GM13976 (cell line): ENCODE results near the gene CACNA1A.

Experiments
- DNase-seq: peaks from one replicate; pipeline ENCODE4 v3.0.0; 2012; ENCODE audit warnings: low spot score
- in situ Hi-C: fragments of 300-500 bp; cut with MboI; formaldehyde crosslinking; loops from one replicate; pipeline ENCODE4 v1.12.0; 2022; ENCODE audit warnings: low sequenced_read_pairs, mixed read lengths, inconsistent platforms; ENCODE audit not compliant: unreplicated experiment
- TF ChIP-seq, protein P1 (sequence below): IDR thresholded peaks from 2 replicates; pipeline ENCODE4 v1.5.1; 2012; ENCODE audit warnings: borderline replicate concordance, mild to moderate bottlenecking; ENCODE audit not compliant: insufficient read depth; ENCODE audit errors: extremely low read depth, missing control alignments, control extremely low read depth

Gene CACNA1A

DNA sequence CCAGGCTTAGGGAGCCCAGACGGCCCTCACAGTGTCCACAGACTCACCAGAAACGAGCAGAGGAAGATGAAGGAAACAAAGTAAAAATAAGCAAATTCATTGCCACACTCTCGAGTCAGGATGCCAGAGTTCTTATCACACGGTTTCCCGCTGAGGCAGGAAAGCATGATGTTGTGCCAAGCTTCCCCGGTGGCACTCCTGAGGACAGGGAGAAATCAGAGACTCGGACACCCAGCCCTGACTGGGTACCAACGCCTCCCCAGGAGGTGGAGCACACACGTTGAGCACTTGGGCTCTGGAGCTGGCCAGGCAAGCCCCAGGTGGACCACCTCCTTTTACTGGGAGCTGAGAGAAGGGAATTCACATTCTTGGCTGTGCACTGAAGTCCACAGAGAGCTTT is 274.6 kb downstream of the CACNA1A start:
- in situ Hi-C loops = no loop called here
- TF ChIP-seq, protein P1, sequence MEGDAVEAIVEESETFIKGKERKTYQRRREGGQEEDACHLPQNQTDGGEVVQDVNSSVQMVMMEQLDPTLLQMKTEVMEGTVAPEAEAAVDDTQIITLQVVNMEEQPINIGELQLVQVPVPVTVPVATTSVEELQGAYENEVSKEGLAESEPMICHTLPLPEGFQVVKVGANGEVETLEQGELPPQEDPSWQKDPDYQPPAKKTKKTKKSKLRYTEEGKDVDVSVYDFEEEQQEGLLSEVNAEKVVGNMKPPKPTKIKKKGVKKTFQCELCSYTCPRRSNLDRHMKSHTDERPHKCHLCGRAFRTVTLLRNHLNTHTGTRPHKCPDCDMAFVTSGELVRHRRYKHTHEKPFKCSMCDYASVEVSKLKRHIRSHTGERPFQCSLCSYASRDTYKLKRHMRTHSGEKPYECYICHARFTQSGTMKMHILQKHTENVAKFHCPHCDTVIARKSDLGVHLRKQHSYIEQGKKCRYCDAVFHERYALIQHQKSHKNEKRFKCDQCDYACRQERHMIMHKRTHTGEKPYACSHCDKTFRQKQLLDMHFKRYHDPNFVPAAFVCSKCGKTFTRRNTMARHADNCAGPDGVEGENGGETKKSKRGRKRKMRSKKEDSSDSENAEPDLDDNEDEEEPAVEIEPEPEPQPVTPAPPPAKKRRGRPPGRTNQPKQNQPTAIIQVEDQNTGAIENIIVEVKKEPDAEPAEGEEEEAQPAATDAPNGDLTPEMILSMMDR = no peak
- DNase-seq = no peak

DNA sequence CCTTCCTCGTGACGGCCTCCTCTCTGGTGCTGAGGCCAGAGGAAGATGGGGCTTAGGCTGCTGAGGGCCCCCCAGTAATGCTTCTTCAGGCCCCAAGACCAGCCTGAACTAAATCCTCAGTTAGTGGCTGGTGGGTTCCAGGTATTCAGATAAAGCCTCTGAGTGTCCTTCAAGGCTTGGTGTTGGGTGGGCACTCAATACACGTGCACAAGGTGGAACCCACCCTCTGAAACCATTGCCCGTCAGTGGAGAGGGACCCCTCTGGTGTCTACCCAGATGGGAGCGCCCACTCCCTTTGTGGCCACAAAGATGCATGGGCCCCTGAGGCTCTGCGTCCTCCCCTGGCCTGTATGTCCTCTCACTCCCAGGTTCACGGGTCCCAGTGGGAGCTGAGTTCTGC is 277.0 kb downstream of the CACNA1A start:
- TF ChIP-seq, protein P1 = no peak
- no peak for DNase-seq
- in situ Hi-C loops = no loop called here

DNA sequence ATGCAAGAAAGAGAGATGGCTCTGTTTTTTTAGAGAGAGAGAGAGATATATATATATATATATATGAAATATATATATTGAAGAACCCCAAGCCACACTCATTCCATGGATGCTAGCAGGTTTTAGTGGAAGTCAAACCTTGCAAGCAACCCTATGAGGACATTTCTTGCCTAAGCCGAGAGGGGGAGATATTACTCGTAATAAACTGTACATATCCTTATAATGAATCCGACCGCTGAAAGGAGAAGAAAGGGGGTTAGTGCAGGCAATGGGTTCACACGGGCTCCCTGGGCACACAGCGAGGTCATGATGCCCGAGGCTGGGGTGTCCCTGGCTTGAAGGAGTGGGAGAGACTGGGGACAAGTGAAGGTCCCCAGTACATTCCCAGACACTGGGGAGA is 277.7 kb downstream of the CACNA1A start:
- no peak for DNase-seq
- in situ Hi-C loops = no loop called here
- TF ChIP-seq, protein P1 = no peak

DNA sequence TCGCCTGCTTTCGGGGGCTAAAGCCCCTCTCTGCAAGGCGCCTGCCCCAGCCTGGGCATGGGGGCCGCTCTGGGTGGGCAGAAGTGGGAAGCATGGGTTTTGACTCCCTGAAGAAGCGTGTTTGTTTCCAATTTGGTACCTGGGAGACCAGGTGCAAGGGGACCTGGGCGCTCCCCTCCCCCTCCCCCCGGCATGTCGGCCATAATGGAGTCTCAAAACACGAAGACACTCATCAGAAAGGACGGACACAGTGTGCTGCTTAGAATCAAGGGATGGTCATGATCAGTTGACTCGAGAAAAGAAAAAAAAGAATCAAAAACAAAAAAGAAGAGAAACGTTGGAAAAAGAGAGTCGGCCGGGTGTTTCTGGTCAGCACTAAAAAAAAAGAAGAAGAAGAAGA is 279.3 kb downstream of the CACNA1A start:
- TF ChIP-seq, protein P1 = no peak
- no peak for DNase-seq
- in situ Hi-C loops = no loop called here

DNA sequence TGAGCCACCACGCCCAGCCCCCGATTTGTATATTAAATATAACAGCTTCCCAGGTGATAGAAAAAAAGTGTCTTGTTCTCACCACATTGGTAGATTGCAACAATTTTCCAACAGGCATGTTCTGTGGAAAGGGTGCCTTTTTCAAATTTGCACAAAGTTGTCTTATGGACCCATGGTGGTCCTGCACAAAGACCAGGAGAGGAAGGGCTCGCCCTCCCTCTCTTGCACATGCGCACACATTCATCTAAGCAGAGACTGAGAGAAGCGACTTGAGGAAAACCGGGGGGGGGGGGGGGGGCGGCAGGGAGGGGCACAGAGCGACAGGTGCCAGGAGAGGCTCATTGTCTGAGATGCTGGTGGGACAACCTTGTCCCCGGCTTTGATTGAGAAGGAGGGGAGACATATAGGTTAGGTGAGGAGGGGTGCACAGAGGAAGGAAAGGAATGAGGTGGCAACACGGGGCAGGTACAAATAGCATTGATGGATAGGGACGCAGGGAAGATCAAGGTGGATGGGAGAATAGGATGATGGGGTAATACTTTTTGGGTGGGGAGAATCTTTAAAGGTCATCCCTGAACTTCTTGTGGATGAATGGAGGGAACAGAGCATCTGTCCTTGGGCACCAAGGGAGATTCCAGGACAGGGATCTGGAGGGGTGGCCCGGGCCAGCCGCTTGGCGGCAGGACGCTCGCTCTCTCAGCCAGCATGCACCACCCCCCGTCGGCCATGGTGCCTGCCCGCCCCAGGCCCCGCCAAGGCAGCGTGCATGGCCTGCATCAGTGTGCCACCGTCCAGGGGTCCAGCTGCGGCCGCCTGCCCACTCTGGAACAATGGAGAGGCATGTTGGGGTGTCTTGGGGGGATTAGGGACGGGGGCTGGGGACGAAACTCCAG is 280.1 kb downstream of the CACNA1A start:
- in situ Hi-C loops = no loop called here
- DNase-seq = no peak
- TF ChIP-seq, protein P1 = no peak

DNA sequence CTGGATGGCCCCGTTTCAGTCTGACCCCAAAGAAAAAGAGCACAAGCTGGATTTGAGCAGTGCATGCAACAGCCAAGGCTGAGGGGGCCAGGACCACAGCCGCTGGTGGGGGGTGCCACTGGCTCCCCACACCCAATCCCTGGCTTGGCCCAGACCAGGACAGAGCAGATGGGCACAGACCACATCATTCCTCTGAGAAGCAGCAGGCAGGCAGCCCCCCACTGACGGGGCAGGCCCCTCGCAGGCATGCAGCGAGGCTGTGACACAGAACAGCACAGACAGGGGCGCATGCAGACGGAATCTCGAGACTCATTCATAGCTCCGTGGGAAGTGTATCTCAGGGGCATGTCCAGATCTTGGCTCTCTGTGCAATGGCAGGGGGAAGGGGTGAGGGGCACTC is 281.2 kb downstream of the CACNA1A start:
- TF ChIP-seq, protein P1 = no peak
- DNase-seq = no peak
- in situ Hi-C loops = no loop called here
